A673 (cell line): ENCODE data around the gene FCRL4.

Source experiments
- EZH2 ChIP-seq: fragments of 200-600 bp; sonication (generic); IDR thresholded peaks from 2 replicates; pipeline ENCODE4 v1.6.1; 2017; ENCODE audit warnings: borderline replicate concordance, low read depth, mild to moderate bottlenecking, mixed read lengths, antibody characterized with exemption, low read length; ENCODE audit not compliant: poor library complexity, severe bottlenecking
- TF ChIP-seq, protein P1 (sequence below): fragments of 300-800, 200-600 bp; sonication (generic); conservative IDR thresholded peaks from 2 replicates; pipeline ENCODE4 v1.5.1; 2017; ENCODE audit warnings: low read depth, mild to moderate bottlenecking, antibody characterized with exemption, low read length, moderate library complexity, mixed read lengths

DNA sequence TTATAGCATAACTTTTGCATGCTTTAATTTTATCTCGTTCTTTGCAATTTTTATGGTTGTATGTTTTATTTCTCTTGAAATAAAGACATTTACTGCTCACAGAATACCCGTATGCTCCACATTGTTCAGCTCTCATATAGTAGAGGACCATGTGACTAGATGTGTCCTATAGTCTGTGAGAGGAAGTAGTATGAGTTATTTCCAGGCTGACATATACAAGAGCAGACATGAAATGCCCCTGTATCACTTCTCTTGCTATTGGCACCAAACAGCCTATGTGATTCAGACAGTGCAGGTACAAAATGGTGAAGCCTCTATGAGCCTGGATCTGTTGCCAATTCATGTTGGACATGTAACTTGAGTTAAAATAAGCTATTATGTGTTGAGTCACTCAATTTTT is 39.8 kb downstream of the FCRL4 start:
- TF ChIP-seq EZH2 = no peak
- TF ChIP-seq, protein P1, sequence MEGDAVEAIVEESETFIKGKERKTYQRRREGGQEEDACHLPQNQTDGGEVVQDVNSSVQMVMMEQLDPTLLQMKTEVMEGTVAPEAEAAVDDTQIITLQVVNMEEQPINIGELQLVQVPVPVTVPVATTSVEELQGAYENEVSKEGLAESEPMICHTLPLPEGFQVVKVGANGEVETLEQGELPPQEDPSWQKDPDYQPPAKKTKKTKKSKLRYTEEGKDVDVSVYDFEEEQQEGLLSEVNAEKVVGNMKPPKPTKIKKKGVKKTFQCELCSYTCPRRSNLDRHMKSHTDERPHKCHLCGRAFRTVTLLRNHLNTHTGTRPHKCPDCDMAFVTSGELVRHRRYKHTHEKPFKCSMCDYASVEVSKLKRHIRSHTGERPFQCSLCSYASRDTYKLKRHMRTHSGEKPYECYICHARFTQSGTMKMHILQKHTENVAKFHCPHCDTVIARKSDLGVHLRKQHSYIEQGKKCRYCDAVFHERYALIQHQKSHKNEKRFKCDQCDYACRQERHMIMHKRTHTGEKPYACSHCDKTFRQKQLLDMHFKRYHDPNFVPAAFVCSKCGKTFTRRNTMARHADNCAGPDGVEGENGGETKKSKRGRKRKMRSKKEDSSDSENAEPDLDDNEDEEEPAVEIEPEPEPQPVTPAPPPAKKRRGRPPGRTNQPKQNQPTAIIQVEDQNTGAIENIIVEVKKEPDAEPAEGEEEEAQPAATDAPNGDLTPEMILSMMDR = no peak
